Astrocyte of the spinal cord (primary cell): ENCODE data around the gene KLHL3.
A peak's percentile ranks its signal among the peaks of the same experiment; 100 is the strongest.

Experiments used
- DNase-seq: peaks from one replicate; pipeline ENCODE4 v3.0.0; 2011; ENCODE audit warnings: low read depth, low spot score
- H3K4me3 ChIP-seq: 2 replicates; pipeline ENCODE4 v1.5.1; 2011; ENCODE audit warnings: low read depth, mild to moderate bottlenecking, low read length, moderate library complexity
- in situ Hi-C: cut with HindIII; loops from 2 replicates; pipeline ENCODE4 v1.10.0; 2017; ENCODE audit warnings: low sequenced_read_pairs
- TF ChIP-seq, protein P1 (sequence below): IDR thresholded peaks from 2 replicates; pipeline ENCODE4 v1.5.1; 2012; ENCODE audit warnings: low read depth, mild to moderate bottlenecking, low read length, inconsistent platforms

The KLHL3 gene

GRCh38 chr5:137621861-137622823 lies 113.7 kb downstream of the KLHL3 start:
- DNase-seq: peak; percentile 35
- TF ChIP-seq, protein P1, sequence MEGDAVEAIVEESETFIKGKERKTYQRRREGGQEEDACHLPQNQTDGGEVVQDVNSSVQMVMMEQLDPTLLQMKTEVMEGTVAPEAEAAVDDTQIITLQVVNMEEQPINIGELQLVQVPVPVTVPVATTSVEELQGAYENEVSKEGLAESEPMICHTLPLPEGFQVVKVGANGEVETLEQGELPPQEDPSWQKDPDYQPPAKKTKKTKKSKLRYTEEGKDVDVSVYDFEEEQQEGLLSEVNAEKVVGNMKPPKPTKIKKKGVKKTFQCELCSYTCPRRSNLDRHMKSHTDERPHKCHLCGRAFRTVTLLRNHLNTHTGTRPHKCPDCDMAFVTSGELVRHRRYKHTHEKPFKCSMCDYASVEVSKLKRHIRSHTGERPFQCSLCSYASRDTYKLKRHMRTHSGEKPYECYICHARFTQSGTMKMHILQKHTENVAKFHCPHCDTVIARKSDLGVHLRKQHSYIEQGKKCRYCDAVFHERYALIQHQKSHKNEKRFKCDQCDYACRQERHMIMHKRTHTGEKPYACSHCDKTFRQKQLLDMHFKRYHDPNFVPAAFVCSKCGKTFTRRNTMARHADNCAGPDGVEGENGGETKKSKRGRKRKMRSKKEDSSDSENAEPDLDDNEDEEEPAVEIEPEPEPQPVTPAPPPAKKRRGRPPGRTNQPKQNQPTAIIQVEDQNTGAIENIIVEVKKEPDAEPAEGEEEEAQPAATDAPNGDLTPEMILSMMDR: no peak
- in situ Hi-C loops: no loop called here
- H3K4me3 ChIP-seq: no peak overlapping the region

GRCh38 chr5:137621306-137621705 lies 114.6 kb downstream of the KLHL3 start:
- in situ Hi-C loops: no loop called here
- no peak for DNase-seq

DNA sequence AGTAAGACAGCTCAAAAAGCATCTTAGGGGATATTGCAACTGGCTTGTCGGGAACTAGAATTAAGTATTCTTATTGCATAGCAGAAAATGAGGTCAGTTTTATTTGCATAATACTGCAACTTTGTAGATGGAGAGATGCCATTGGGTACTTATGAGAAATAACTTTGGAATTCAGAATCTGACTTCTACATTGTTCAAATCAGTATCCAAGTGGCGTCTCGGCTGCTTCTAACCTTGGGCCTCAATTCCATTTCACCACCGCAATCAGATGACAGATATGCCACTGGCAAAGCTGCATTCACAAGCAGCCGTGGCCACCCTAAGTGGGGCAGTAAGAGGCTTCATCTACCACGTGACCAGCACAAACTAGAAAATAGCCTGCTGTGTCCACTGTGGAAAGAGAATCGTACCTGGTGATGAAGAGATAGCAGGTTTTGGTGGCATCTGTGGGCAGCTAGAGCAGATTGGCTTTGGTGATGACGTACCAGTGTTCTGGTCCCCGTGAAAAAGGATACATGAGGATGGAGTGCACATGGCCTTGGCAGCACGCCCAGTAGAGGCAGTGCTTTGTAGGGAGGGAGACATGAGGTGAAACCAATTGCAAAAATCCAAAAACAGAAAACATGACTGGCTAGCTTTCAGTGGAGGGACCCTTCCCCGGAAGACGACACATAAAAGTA lies 116.6 kb downstream of the KLHL3 start:
- H3K4me3 ChIP-seq: no peak overlapping the region
- TF ChIP-seq, protein P1: no peak
- in situ Hi-C loops: no loop called here
- DNase-seq: peak; percentile 83

More at GRCh38 chr5:137621306-137621705, 114.6 kb downstream of the KLHL3 start:
- TF ChIP-seq, protein P1: no peak
- no peak overlapping the region for H3K4me3 ChIP-seq

GRCh38 chr5:137618476-137618875 lies 117.4 kb downstream of the KLHL3 start:
- TF ChIP-seq, protein P1: no peak
- no peak overlapping the region for H3K4me3 ChIP-seq
- in situ Hi-C loops: no loop called here
- no peak for DNase-seq

- TF ChIP-seq, protein P1: no peak
- no peak overlapping the region for H3K4me3 ChIP-seq
- in situ Hi-C loops: no loop called here
- peak; percentile 35 for DNase-seq
Observed at GRCh38 chr5:137617528-137618205, 118.2 kb downstream of the KLHL3 start.

DNA sequence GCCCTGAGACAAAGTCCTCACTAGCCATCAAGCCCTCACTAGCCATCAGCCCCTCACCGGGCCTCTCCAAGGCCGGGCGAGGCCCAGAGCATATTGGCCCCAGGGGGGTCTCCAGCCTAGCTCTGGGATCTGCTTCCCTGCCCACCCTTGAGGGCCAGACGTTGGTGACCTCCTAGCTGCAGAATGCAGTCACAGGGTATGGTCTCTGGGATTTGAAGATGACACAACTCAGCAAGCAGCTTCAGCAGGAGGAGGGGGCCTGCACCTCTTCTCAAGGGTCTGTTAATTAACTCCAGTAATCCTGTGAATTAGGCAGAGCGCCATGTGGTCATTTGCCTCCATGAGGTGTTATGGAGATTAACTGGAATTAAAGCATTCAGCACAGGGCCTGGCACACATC lies 119.8 kb downstream of the KLHL3 start:
- TF ChIP-seq, protein P1: no peak
- no peak overlapping the region for H3K4me3 ChIP-seq
- DNase-seq: no peak
- in situ Hi-C loops: no loop called here
